MM.1S (cell line): ENCODE results near the gene ISY1.
"Not testable (repeated sequence)": the region's sequence is repeated elsewhere in the genome, so short reads cannot be mapped to it uniquely, and the experiment has no call there.

Source experiments
- DNase-seq: peaks from one replicate; pipeline ENCODE4 v3.0.0-alpha.2; 2015
- H2AFZ ChIP-seq: fragments of 300-600 bp; sonication (generic); 2 replicates; pipeline ENCODE4 v1.6.0; 2016; ENCODE audit warnings: antibody characterized with exemption, low read length
- H3F3A ChIP-seq: fragments of 300-600 bp; sonication (generic); 2 replicates; pipeline ENCODE4 v1.6.1; 2016; ENCODE audit warnings: mild to moderate bottlenecking, antibody characterized with exemption, low read length, moderate library complexity, mixed read lengths; ENCODE audit not compliant: insufficient read depth
- H3K27ac ChIP-seq: fragments of 300-600 bp; sonication (generic); 2 replicates; pipeline ENCODE4 v1.5.1; 2016; ENCODE audit warnings: mild to moderate bottlenecking, low read length
- H3K27me3 ChIP-seq: fragments of 300-600 bp; sonication (generic); replicated peaks from 2 replicates; pipeline ENCODE4 v1.6.0; 2016; ENCODE audit warnings: low read length; ENCODE audit not compliant: insufficient read depth
- H3K36me3 ChIP-seq: fragments of 300-600 bp; sonication (generic); replicated peaks from 2 replicates; pipeline ENCODE4 v1.6.1; 2016; ENCODE audit warnings: mild to moderate bottlenecking, low read length, mixed read lengths; ENCODE audit not compliant: insufficient read depth
- H3K4me1 ChIP-seq: fragments of 300-600 bp; sonication (generic); 2 replicates; pipeline ENCODE4 v1.6.1; 2016; ENCODE audit warnings: low read length, mixed read lengths
- H3K4me2 ChIP-seq: fragments of 300-600 bp; sonication (generic); 2 replicates; pipeline ENCODE4 v1.6.0; 2016; ENCODE audit warnings: low read depth, low read length
- H3K4me3 ChIP-seq: fragments of 300-600 bp; sonication (generic); 2 replicates; pipeline ENCODE4 v1.5.1; 2016; ENCODE audit warnings: low read length, mixed read lengths
- H3K79me2 ChIP-seq: fragments of 300-600 bp; sonication (generic); 2 replicates; pipeline ENCODE4 v1.6.1; 2016; ENCODE audit warnings: mixed run types, low read length, mixed read lengths
- H3K9ac ChIP-seq: fragments of 300-600 bp; sonication (generic); 2 replicates; pipeline ENCODE4 v1.6.1; 2016; ENCODE audit warnings: low read length, mixed read lengths
- H3K9me2 ChIP-seq: fragments of 300-600 bp; sonication (generic); replicated peaks from 2 replicates; pipeline ENCODE4 v1.6.1; 2016; ENCODE audit warnings: mild to moderate bottlenecking, low read length, mixed read lengths; ENCODE audit not compliant: insufficient read depth
- H3K9me3 ChIP-seq: fragments of 300-600 bp; sonication (generic); replicated peaks from 2 replicates; pipeline ENCODE4 v1.6.1; 2016; ENCODE audit warnings: mild to moderate bottlenecking, low read length, mixed read lengths; ENCODE audit not compliant: insufficient read depth
- H4K20me1 ChIP-seq: fragments of 300-600 bp; sonication (generic); 2 replicates; pipeline ENCODE4 v1.6.1; 2016; ENCODE audit warnings: mild to moderate bottlenecking, low read length, moderate library complexity, mixed read lengths; ENCODE audit not compliant: insufficient read depth
- EZH2 ChIP-seq: fragments of 300-600 bp; sonication (generic); optimal IDR thresholded peaks from 2 replicates; pipeline ENCODE3; 2017; ENCODE audit warnings: low read depth, mild to moderate bottlenecking, antibody characterized with exemption, low read length, mixed read lengths
- EZH2phosphoT487 ChIP-seq: fragments of 300-600 bp; sonication (generic); IDR thresholded peaks from 2 replicates; pipeline ENCODE4 v1.6.1; 2018; ENCODE audit warnings: antibody characterized with exemption, low read length
- TF ChIP-seq, protein P1 (sequence below): fragments of 300-600 bp; sonication (generic); IDR thresholded peaks from 2 replicates; pipeline ENCODE4 v1.5.1; 2016; ENCODE audit warnings: antibody characterized with exemption, low read length, mixed read lengths

ISY1 gene

DNA sequence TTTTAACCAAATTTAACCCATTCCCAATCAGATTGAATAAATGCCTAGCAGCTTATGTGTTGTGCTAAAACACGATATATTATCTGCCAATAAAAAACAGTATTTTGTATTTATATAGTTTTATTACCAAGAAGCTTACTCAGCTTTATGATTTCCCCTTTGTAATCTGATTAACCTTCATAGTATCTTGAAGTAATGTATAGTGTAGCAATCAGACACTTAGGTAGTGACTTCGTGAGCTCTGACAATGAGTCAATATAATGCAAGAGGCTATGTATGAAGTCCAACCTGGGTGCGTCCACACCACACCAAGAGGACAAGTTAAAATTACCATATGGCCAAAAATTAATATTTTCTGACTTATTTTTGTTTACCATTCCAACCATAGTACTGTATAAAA, 24.9 kb upstream of the ISY1 start:
- Histone ChIP-seq H3K4me3 (no peak overlapping the region), H3K4me2 (no peak overlapping the region)

DNA sequence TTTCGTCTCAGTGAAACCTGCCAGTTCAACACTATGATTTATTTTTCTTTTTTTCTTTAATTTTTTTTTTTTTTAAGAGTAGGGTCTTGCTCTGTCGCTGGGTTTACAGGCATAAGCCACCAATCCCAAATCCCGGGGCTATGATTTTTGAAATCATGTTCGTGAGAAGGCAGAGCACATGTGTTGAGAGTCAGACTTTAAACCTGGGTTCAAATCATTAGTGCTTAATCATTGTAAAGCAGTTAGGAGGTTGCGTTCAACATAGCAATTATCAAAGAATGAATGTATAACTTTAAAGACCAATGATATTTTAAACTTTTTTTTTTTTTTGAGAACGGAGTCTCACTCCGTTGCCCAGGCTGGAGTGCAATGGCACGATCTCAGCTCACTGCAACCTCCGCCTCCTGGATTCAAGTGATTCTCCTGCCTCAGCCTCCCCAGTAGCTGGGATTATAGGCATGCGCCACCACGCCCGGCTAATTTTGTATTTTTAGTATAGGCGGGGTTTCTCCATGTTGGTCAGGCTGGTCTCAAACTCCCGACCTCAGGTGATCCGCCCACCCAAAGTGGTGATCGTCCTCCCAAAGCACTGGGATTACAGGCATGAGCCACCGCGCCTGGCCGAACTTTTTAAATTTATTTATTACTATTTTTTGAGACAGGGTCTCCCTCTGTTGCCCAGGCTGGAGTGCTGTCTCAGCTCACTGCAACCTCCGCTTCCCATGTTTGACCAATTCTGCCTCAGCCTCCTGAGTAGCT, 24.1 kb upstream of the ISY1 start:
- H3K27ac ChIP-seq = peak overlapping the region; percentile 90; the same call in 1 of the 2 replicates
- not testable (repeated sequence) for H3K36me3 ChIP-seq, DNase-seq, H2AFZ ChIP-seq, H3K9me3 ChIP-seq, H3K27me3 ChIP-seq, H3K9me2 ChIP-seq
- H3F3A ChIP-seq = peaks cover 42% of the 10 kb centered on the region
- H3K79me2 ChIP-seq = peaks cover 60% of the 10 kb centered on the region
- H3K4me1 ChIP-seq = peaks cover 18% of the 10 kb centered on the region
- H3K9ac ChIP-seq = peak overlapping the region; percentile 100; the same call in 1 of the 2 replicates
- peak overlapping the region; percentile 70; the same call in 1 of the 2 replicates for H3K4me2 ChIP-seq
- H4K20me1 ChIP-seq = peaks cover 25% of the 10 kb centered on the region
- H3K4me3 ChIP-seq = peak overlapping the region; percentile 99; the same call in 1 of the 2 replicates

More for the DNA sequence above, 24.9 kb upstream of the ISY1 start:
- H2AFZ ChIP-seq = no peak overlapping the region
- peaks cover 18% of the 10 kb centered on the region for H3K4me1 ChIP-seq
- no peaks in the 10 kb centered on the region for H3K9me3 ChIP-seq
- no peaks in the 10 kb centered on the region for H3K27me3 ChIP-seq
- H3K27ac ChIP-seq = no peak overlapping the region
- H3K9ac ChIP-seq = no peak overlapping the region
- H3F3A ChIP-seq = peaks cover 42% of the 10 kb centered on the region
- H3K36me3 ChIP-seq = no peaks in the 10 kb centered on the region; the same call in 1 of the 2 replicates
- DNase-seq = no peak
- TF ChIP-seq, protein P1, sequence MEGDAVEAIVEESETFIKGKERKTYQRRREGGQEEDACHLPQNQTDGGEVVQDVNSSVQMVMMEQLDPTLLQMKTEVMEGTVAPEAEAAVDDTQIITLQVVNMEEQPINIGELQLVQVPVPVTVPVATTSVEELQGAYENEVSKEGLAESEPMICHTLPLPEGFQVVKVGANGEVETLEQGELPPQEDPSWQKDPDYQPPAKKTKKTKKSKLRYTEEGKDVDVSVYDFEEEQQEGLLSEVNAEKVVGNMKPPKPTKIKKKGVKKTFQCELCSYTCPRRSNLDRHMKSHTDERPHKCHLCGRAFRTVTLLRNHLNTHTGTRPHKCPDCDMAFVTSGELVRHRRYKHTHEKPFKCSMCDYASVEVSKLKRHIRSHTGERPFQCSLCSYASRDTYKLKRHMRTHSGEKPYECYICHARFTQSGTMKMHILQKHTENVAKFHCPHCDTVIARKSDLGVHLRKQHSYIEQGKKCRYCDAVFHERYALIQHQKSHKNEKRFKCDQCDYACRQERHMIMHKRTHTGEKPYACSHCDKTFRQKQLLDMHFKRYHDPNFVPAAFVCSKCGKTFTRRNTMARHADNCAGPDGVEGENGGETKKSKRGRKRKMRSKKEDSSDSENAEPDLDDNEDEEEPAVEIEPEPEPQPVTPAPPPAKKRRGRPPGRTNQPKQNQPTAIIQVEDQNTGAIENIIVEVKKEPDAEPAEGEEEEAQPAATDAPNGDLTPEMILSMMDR = no peak
- no peak for TF ChIP-seq EZH2phosphoT487
- H3K79me2 ChIP-seq = peaks cover 52% of the 10 kb centered on the region
- no peaks in the 10 kb centered on the region for H3K9me2 ChIP-seq
- peaks cover 17% of the 10 kb centered on the region for H4K20me1 ChIP-seq

DNA sequence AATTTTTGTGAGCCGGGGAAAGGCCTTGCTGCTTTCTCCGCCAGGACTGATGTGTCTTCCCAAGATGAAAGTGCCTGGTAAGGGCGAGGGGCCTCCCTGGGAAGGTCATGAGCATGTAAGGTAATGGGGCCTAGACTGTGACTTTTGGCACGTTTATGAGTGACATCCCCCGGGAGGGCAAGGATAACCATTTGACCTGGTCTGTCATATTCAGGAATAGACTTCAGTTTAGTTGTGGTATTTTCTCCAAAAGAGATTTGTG, 23.5 kb upstream of the ISY1 start:
- TF ChIP-seq EZH2phosphoT487 (no peak), EZH2 (no peak)
- TF ChIP-seq, protein P1 = no peak
- Histone ChIP-seq H3K79me2 (peaks cover 67% of the 10 kb centered on the region), H3K27ac (peak overlapping the region; percentile 90), H3K4me3 (peak overlapping the region; percentile 99), H3K9me3 (no peaks in the 10 kb centered on the region), H3K4me1 (peaks cover 12% of the 10 kb centered on the region), H3K36me3 (no peaks in the 10 kb centered on the region; the same call in 1 of the 2 replicates), H2AFZ (peak overlapping the region; percentile 34; the same call in 1 of the 2 replicates), H3K27me3 (no peaks in the 10 kb centered on the region), H3F3A (peaks cover 38% of the 10 kb centered on the region), H3K9me2 (no peaks in the 10 kb centered on the region), H4K20me1 (peaks cover 32% of the 10 kb centered on the region), H3K9ac (peak overlapping the region; percentile 100), H3K4me2 (peak overlapping the region; percentile 70)
- peak; percentile 24 for DNase-seq
